ENCODE results near the gene ANK2. TPM values are rescaled to one million over a fixed set of nuclear protein-coding genes. Genes with fewer than 3 reads are reported as not detected.

Gene ANK2
- total and polyA plus RNA-seq, 7 experiments from 2014 or later = 1.1 to 2.0 TPM; not detected in 5

DNA sequence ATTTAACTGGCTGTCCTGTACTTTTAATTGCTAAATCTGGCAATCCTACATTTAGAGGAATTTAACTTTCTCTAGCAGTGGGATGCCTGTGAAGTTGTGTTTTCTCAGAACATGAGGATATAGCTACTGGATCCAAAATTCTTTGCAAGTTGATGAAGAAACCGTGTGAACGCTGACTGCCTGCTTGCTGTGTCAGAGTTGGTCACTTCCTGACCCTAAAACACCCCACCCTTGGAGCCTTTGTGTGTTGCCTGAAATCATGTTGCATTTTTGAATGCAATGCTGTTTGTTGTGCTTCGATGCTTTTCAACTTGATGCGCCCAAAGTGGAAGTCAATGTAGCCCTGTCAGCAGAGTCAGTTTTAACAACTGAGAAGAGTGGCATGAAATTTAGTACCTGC lies 211.2 kb downstream of the ANK2 start:
- Mint-ChIP-seq H3K27me3 (peaks cover 0 to 8% (median 6%) of the 10 kb centered on the region in 5 donors), H3K27ac (no peak overlapping the region), H3K4me1 (no peaks in the 10 kb centered on the region), H3K36me3 (no peaks in the 10 kb centered on the region), H3K4me3 (no peak overlapping the region), H3K9me3 (peaks cover 0 to 2% (median 0%) of the 10 kb centered on the region in 11 donors)
- Histone ChIP-seq H3K27ac (ENCODE audit: low read depth, low read length) (no peak overlapping the region), H3K27me3 (ENCODE audit: control insufficient read depth in 2 of 2, insufficient read depth in 2 of 2, low read length in 2 of 2) (no peaks in the 10 kb centered on the region), H3K36me3 (ENCODE audit: control insufficient read depth in 2 of 3, insufficient read depth in 3 of 3, low read length in 3 of 3) (no peaks in the 10 kb centered on the region), H3K9me3 (ENCODE audit: control insufficient read depth in 2 of 3, low read length in 3 of 3) (no peaks in the 10 kb centered on the region), H3K4me1 (ENCODE audit: control insufficient read depth in 2 of 2, insufficient read depth in 2 of 2, low read length in 2 of 2) (no peaks in the 10 kb centered on the region), H3K4me3 (ENCODE audit: low read length) (no peak overlapping the region)
- DNase-seq (no peak), ATAC-seq (no peak)
- ChIA-PET POLR2A (no interaction called here), CTCF (no interaction called here)
- intact Hi-C loops (cut with micrococcal nuclease) = no loop called here

DNA sequence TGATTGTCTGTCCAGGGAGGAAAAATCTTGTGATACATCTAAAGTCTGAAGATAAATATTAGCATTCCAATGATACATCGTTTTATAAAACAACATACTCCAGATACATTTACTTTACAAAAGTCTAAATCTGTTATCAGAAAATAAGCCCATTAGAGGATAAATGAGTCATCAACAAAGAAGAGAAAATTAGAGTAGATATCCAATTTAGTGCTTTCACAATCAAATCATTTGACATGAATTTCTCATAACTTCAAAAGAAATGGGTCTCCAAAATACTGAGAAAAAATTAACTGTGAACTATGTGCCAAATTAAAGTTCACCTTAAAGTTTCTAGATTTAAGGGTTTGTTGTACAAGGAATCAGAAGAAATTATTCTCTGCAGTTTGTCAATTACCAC lies 213.8 kb downstream of the ANK2 start:
- no peaks in the 10 kb centered on the region for H3K4me1 Mint-ChIP-seq
- no peaks in the 10 kb centered on the region for H3K4me1 ChIP-seq (ENCODE audit: control insufficient read depth in 2 of 2, insufficient read depth in 2 of 2, low read length in 2 of 2)
- ATAC-seq (no peak), DNase-seq (no peak)
- peaks cover 0 to 7% (median 5%) of the 10 kb centered on the region in 5 donors for H3K27me3 Mint-ChIP-seq
- H3K27me3 ChIP-seq (ENCODE audit: control insufficient read depth in 2 of 2, insufficient read depth in 2 of 2, low read length in 2 of 2) = no peaks in the 10 kb centered on the region
- H3K9me3 ChIP-seq (ENCODE audit: control insufficient read depth in 2 of 3, low read length in 3 of 3) = no peaks in the 10 kb centered on the region
- intact Hi-C loops (cut with micrococcal nuclease) = no loop called here
- no peaks in the 10 kb centered on the region for H3K36me3 Mint-ChIP-seq
- no peak overlapping the region for H3K4me3 Mint-ChIP-seq
- peaks cover 0 to 4% (median 0%) of the 10 kb centered on the region in 11 donors for H3K9me3 Mint-ChIP-seq
- ChIA-PET POLR2A (no interaction called here), CTCF (no interaction called here)
- H3K4me3 ChIP-seq (ENCODE audit: low read length) = no peak overlapping the region
- no peaks in the 10 kb centered on the region for H3K36me3 ChIP-seq (ENCODE audit: control insufficient read depth in 2 of 3, insufficient read depth in 3 of 3, low read length in 3 of 3)
- H3K27ac ChIP-seq (ENCODE audit: low read depth, low read length) = no peak overlapping the region
- no peak overlapping the region for H3K27ac Mint-ChIP-seq

DNA sequence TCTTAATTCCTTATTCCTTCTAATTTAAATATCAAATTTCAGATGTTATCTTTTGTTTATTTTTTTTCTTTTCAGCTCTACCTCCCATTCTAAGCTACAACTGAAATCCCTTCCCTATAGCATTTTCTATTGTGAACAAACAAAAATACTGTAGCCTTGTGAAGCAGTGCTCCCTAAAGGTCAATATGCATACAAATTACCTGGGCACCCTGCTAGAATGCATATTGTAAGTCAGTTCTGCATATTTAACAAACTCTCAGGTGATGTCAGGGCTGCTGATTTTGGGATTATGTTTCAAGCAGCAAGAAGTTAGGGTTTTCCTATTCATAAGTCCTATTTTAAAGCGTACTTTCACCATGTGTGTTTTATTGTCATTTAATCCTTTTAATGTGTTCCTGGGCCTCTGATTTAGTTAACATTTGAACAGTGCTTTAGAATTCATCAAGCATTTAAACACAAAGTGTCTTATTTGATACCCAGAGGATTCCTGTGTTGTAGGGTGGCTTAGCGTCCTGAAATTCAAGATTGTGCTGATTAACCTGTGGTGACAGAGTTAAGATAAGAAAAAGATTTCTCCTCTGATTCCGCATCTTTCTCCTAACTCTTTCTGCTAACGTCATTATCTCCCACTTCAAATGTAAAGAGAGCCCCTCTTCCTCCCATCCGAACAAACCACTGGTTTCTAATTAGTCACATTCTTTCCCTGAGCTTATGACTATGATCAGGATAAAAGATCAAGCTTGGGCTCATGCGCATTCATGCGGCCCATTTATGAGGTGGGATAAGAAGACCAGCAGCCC lies 221.3 kb downstream of the ANK2 start:
- H3K4me1 Mint-ChIP-seq = no peaks in the 10 kb centered on the region
- H3K27ac Mint-ChIP-seq = no peak overlapping the region
- ChIA-PET CTCF (no interaction called here), POLR2A (no interaction called here)
- no peaks in the 10 kb centered on the region for H3K36me3 Mint-ChIP-seq
- no peak for ATAC-seq
- no peak for DNase-seq
- no peak overlapping the region for H3K4me3 Mint-ChIP-seq
- H3K4me3 ChIP-seq (ENCODE audit: low read length) = no peak overlapping the region
- H3K9me3 ChIP-seq (ENCODE audit: control insufficient read depth in 2 of 3, low read length in 3 of 3) = no peaks in the 10 kb centered on the region
- H3K4me1 ChIP-seq (ENCODE audit: control insufficient read depth in 2 of 2, insufficient read depth in 2 of 2, low read length in 2 of 2) = no peaks in the 10 kb centered on the region
- H3K27ac ChIP-seq (ENCODE audit: low read depth, low read length) = no peak overlapping the region
- H3K27me3 ChIP-seq (ENCODE audit: control insufficient read depth in 2 of 2, insufficient read depth in 2 of 2, low read length in 2 of 2) = no peaks in the 10 kb centered on the region
- intact Hi-C loops (cut with micrococcal nuclease) = loop anchor here in 1 of 2 donors (5.0 kb wide), 1 partner anchor 1112 kb away; no protein-coding TSS in a partner anchor
- H3K36me3 ChIP-seq (ENCODE audit: control insufficient read depth in 2 of 3, insufficient read depth in 3 of 3, low read length in 3 of 3) = no peaks in the 10 kb centered on the region
- peaks cover 0 to 2% (median 0%) of the 10 kb centered on the region in 11 donors for H3K9me3 Mint-ChIP-seq
- peaks cover 9 to 20% (median 13%) of the 10 kb centered on the region in 5 donors for H3K27me3 Mint-ChIP-seq

DNA sequence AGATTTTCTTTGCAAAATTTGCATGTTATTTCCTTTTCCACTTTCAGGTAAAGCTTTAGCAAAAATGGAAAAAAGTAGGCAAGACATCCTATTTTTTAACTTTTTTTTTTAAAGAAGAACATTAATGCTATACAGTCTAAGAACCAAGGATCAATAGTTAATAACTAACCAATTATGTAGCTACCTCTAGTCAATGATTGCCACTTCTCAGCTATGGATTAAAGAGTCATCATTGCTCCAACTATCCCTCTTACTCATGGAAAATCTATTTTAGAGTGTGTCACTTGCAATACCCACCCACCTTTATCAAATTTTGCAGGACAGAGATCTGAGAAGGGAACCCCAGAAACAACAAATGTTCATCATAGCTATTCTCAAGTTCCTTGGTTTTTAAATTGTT lies 223.1 kb downstream of the ANK2 start:
- H3K27ac Mint-ChIP-seq = no peak overlapping the region
- H3K4me3 ChIP-seq (ENCODE audit: low read length) = no peak overlapping the region
- no peaks in the 10 kb centered on the region for H3K9me3 ChIP-seq (ENCODE audit: control insufficient read depth in 2 of 3, low read length in 3 of 3)
- H3K4me1 Mint-ChIP-seq = no peaks in the 10 kb centered on the region
- no peaks in the 10 kb centered on the region for H3K36me3 Mint-ChIP-seq
- intact Hi-C loops (cut with micrococcal nuclease) = loop anchor here in 1 of 2 donors (5.0 kb wide), 1 partner anchor 1110 kb away; no protein-coding TSS in a partner anchor
- H3K36me3 ChIP-seq (ENCODE audit: control insufficient read depth in 2 of 3, insufficient read depth in 3 of 3, low read length in 3 of 3) = no peaks in the 10 kb centered on the region
- ChIA-PET CTCF (no interaction called here), POLR2A (no interaction called here)
- H3K9me3 Mint-ChIP-seq = peaks cover 0 to 1% (median 0%) of the 10 kb centered on the region in 11 donors
- no peak for ATAC-seq
- H3K27me3 Mint-ChIP-seq = peaks cover 13 to 29% (median 19%) of the 10 kb centered on the region in 5 donors
- H3K4me3 Mint-ChIP-seq = no peak overlapping the region
- no peak for DNase-seq
- no peaks in the 10 kb centered on the region for H3K27me3 ChIP-seq (ENCODE audit: control insufficient read depth in 2 of 2, insufficient read depth in 2 of 2, low read length in 2 of 2)
- H3K4me1 ChIP-seq (ENCODE audit: control insufficient read depth in 2 of 2, insufficient read depth in 2 of 2, low read length in 2 of 2) = no peaks in the 10 kb centered on the region
- H3K27ac ChIP-seq (ENCODE audit: low read depth, low read length) = no peak overlapping the region

DNA sequence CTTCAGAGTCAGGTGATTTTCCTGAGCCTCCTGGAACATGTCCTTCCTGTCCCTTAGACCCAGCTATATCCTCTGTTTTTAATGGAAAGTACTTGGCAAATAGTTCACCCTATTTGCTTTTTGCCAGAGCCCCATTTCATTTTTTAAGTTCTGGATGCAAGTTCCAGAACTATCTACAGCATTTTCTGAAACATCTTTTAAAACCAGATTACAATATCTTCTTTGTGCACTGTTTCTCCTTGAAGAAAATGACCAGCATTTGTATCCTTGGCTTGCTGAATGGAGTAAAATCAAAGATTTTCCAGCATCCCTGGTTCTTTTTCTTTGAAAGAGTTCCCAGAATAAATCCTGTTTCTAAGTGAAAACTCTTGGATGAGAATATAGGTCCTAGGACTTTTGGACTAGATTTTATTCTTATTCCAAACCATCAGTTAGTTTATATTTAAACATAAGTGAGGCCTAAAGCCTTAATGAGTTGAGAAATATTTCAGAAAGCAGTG lies 224.3 kb downstream of the ANK2 start:
- Mint-ChIP-seq H3K36me3 (no peaks in the 10 kb centered on the region), H3K27me3 (peaks cover 12 to 33% (median 24%) of the 10 kb centered on the region in 5 donors), H3K9me3 (no peaks in the 10 kb centered on the region), H3K4me1 (no peaks in the 10 kb centered on the region), H3K4me3 (no peak overlapping the region), H3K27ac (no peak overlapping the region)
- POLR2A ChIA-PET = no interaction called here
- Histone ChIP-seq H3K36me3 (ENCODE audit: control insufficient read depth in 2 of 3, insufficient read depth in 3 of 3, low read length in 3 of 3) (no peaks in the 10 kb centered on the region), H3K27me3 (ENCODE audit: control insufficient read depth in 2 of 2, insufficient read depth in 2 of 2, low read length in 2 of 2) (peaks cover 0 to 4% of the 10 kb centered on the region in 2 donors), H3K4me3 (ENCODE audit: low read length) (no peak overlapping the region), H3K27ac (ENCODE audit: low read depth, low read length) (no peak overlapping the region), H3K9me3 (ENCODE audit: control insufficient read depth in 2 of 3, low read length in 3 of 3) (no peaks in the 10 kb centered on the region), H3K4me1 (ENCODE audit: control insufficient read depth in 2 of 2, insufficient read depth in 2 of 2, low read length in 2 of 2) (no peaks in the 10 kb centered on the region)
- ATAC-seq = no peak
- DNase-seq = no peak
- CTCF ChIA-PET = no interaction called here
- intact Hi-C loops (cut with micrococcal nuclease) = loop anchor here in 1 of 2 donors (5.0 kb wide), 1 partner anchor 1109 kb away; no protein-coding TSS in a partner anchor

DNA sequence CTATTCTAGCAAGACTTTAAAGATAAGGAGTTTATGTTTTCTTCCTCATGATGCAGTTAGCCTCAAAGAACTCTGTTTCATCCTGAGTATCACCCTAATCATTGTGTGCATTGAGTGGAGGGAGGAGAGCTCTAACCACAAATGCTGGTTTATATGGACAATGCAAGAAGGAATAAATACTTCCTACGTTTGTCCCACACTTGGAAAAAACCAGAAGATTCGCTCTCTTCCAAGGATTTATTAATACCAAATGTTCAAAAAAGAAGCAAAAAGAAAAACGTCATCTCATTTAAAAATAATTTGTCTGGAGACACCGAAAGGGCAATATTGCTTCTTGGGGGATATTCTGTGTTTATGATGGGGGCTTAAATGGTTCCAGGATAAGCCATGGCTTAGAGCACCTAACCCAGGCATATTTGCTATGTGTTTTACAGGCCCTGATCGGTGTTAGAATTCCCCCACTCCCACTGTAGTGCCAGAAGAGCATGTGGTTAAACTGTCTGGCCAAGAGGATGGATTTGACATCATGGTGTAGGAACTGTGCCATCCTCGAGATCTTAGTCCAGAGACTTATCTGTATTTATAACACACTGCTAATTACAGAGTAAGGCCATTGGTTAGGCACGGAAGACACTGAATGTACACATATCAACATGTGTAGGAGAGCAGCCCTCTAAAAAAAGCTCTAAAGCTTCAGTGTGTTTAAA lies 227.2 kb downstream of the ANK2 start:
- Histone ChIP-seq H3K9me3 (ENCODE audit: control insufficient read depth in 2 of 3, low read length in 3 of 3) (no peaks in the 10 kb centered on the region), H3K4me3 (ENCODE audit: low read length) (no peak overlapping the region), H3K4me1 (ENCODE audit: control insufficient read depth in 2 of 2, insufficient read depth in 2 of 2, low read length in 2 of 2) (no peaks in the 10 kb centered on the region), H3K27me3 (ENCODE audit: control insufficient read depth in 2 of 2, insufficient read depth in 2 of 2, low read length in 2 of 2) (peaks cover 0 to 4% of the 10 kb centered on the region in 2 donors), H3K27ac (ENCODE audit: low read depth, low read length) (no peak overlapping the region), H3K36me3 (ENCODE audit: control insufficient read depth in 2 of 3, insufficient read depth in 3 of 3, low read length in 3 of 3) (no peaks in the 10 kb centered on the region)
- Mint-ChIP-seq H3K4me1 (no peaks in the 10 kb centered on the region), H3K27me3 (peaks cover 14 to 27% (median 18%) of the 10 kb centered on the region in 5 donors), H3K9me3 (no peaks in the 10 kb centered on the region), H3K36me3 (no peaks in the 10 kb centered on the region), H3K4me3 (no peak overlapping the region), H3K27ac (no peak overlapping the region)
- no peak for DNase-seq
- no peak for ATAC-seq
- intact Hi-C loops (cut with micrococcal nuclease) = loop anchor here in 1 of 2 donors (5.0 kb wide), 1 partner anchor 796 kb away; no protein-coding TSS in a partner anchor
- ChIA-PET CTCF (no interaction called here), POLR2A (no interaction called here)

All from naive thymus-derived CD4-positive, alpha-beta T cell (primary cell).